IMR-90 (cell line): ENCODE data around the gene RAB43. TPM values are rescaled to one million over a fixed set of nuclear protein-coding genes. Genes with fewer than 3 reads are reported as not detected.

ENCODE experiments used
- ATAC-seq: fragments of 200-7000 bp; cut with Tn5 transposase; 2 replicates; pipeline ENCODE4 v1.9.1; 2020; ENCODE audit warnings: low read depth, mild to moderate bottlenecking, moderate library complexity
- BruUV-seq: library from RNA; stranded (reverse); fragments of 400-500 nt; replicated peaks from 2 replicates; lab custom pipeline; 2021; lab: Mats Ljungman, UMichigan
- CTCF ChIA-PET: fragments of 300-600 bp; formaldehyde crosslinking; extraction: SDS; loops from one replicate; lab custom pipeline; 2021; ENCODE audit warnings: antibody characterized with exemption; lab: Yijun Ruan, JAX
- POLR2A ChIA-PET: fragments of 300-600 bp; sonication (Branson Sonifier 250); formaldehyde crosslinking; loops from one replicate; lab custom pipeline; 2022; ENCODE audit warnings: antibody characterized with exemption; ENCODE audit not compliant: unreplicated experiment; lab: Charles Lee
- DNase-seq: peaks from one replicate; pipeline ENCODE4 v3.0.0; 2013
- H2AFZ ChIP-seq: replicated peaks from 2 replicates; pipeline ENCODE3; 2013; ENCODE audit warnings: low read length, mild to moderate bottlenecking; ENCODE audit not compliant: poor library complexity
- H2AK5ac ChIP-seq: 2 replicates; pipeline ENCODE4 v1.6.1; 2013; ENCODE audit warnings: low read depth, low read length, inconsistent platforms
- H2AK9ac ChIP-seq: replicated peaks from 2 replicates; pipeline ENCODE3; 2013; ENCODE audit warnings: mild to moderate bottlenecking, low read depth, low read length, moderate library complexity; ENCODE audit not compliant: poor library complexity
- H2BK120ac ChIP-seq: 2 replicates; pipeline ENCODE4 v1.6.1; 2013; ENCODE audit warnings: low read depth, low read length, inconsistent platforms
- H2BK15ac ChIP-seq: 3 replicates; pipeline ENCODE4 v1.6.1; 2013; ENCODE audit warnings: low read depth, low read length, inconsistent platforms
- H2BK20ac ChIP-seq: 2 replicates; pipeline ENCODE4 v1.6.1; 2013; ENCODE audit warnings: low read depth, mild to moderate bottlenecking, inconsistent platforms, low read length, moderate library complexity
- H2BK5ac ChIP-seq: 2 replicates; pipeline ENCODE4 v1.6.1; 2013; ENCODE audit warnings: mild to moderate bottlenecking, low read depth, low read length, inconsistent platforms; ENCODE audit not compliant: poor library complexity, severe bottlenecking
- H3K14ac ChIP-seq: replicated peaks from 2 replicates; pipeline ENCODE4 v1.6.1; 2013; ENCODE audit warnings: low read depth, low read length, inconsistent platforms
- H3K18ac ChIP-seq: 2 replicates; pipeline ENCODE4 v1.6.1; 2013; ENCODE audit warnings: low read depth, low read length, control low read depth
- H3K23ac ChIP-seq: 2 replicates; pipeline ENCODE4 v1.6.1; 2013; ENCODE audit warnings: low read depth, low read length, inconsistent platforms
- H3K27ac ChIP-seq: 2 replicates; pipeline ENCODE4 v1.5.1; 2013; ENCODE audit warnings: mild to moderate bottlenecking, control low read depth, low read length; ENCODE audit not compliant: insufficient read depth
- H3K27me3 ChIP-seq: 2 replicates; pipeline ENCODE4 v1.6.1; 2013; ENCODE audit warnings: low read length; ENCODE audit not compliant: control insufficient read depth, insufficient read depth
- H3K36me3 ChIP-seq: 2 replicates; pipeline ENCODE4 v1.6.1; 2013; ENCODE audit warnings: low read length, mixed read lengths; ENCODE audit not compliant: control insufficient read depth, insufficient read depth
- H3K4ac ChIP-seq: 2 replicates; pipeline ENCODE4 v1.6.1; 2013; ENCODE audit warnings: low read depth, low read length, inconsistent platforms
- H3K4me1 ChIP-seq: 2 replicates; pipeline ENCODE4 v1.6.1; 2013; ENCODE audit warnings: low read length, mixed read lengths; ENCODE audit not compliant: control insufficient read depth, insufficient read depth
- H3K4me2 ChIP-seq: 2 replicates; pipeline ENCODE4 v1.6.1; 2013; ENCODE audit warnings: low read depth, mild to moderate bottlenecking, control low read depth, low read length, moderate library complexity
- H3K4me3 ChIP-seq: 2 replicates; pipeline ENCODE4 v1.5.1; 2013; ENCODE audit warnings: low read depth, mild to moderate bottlenecking, control low read depth, low read length, moderate library complexity; ENCODE audit not compliant: insufficient read depth
- H3K56ac ChIP-seq: 2 replicates; pipeline ENCODE4 v1.6.1; 2013; ENCODE audit warnings: low read length, inconsistent platforms; ENCODE audit not compliant: insufficient read depth; ENCODE audit errors: extremely low read depth
- H3K79me1 ChIP-seq, 2 experiments: 2 replicates each; pipeline ENCODE4 v1.6.1; 2013; ENCODE audit warnings: low read length in 2 of 2, inconsistent platforms in 1 of 2, low read depth in 1 of 2
- H3K9ac ChIP-seq: 2 replicates; pipeline ENCODE4 v1.6.1; 2013; ENCODE audit warnings: low read depth, low read length, control low read depth
- H3K9me1 ChIP-seq: 2 replicates; pipeline ENCODE4 v1.6.1; 2013; ENCODE audit warnings: low read length, inconsistent platforms; ENCODE audit not compliant: insufficient read depth
- H3K9me3 ChIP-seq: 2 replicates; pipeline ENCODE4 v1.6.1; 2013; ENCODE audit warnings: low read length; ENCODE audit not compliant: control insufficient read depth, insufficient read depth
- H4K20me1 ChIP-seq: 2 replicates; pipeline ENCODE4 v1.6.1; 2013; ENCODE audit warnings: low read length, inconsistent platforms; ENCODE audit not compliant: insufficient read depth
- H4K5ac ChIP-seq: 2 replicates; pipeline ENCODE4 v1.6.1; 2013; ENCODE audit warnings: mild to moderate bottlenecking, low read depth, low read length, control low read depth
- H4K8ac ChIP-seq, 2 experiments: 2 replicates each; pipeline ENCODE4 v1.6.1; 2013; ENCODE audit warnings: low read depth in 2 of 2, low read length in 2 of 2, control low read depth in 1 of 2, inconsistent platforms in 1 of 2
- H4K91ac ChIP-seq: 2 replicates; pipeline ENCODE4 v1.6.1; 2013; ENCODE audit warnings: low read depth, low read length, inconsistent platforms; ENCODE audit not compliant: insufficient read depth
- RFX5 ChIP-seq: IDR thresholded peaks from 2 replicates; pipeline ENCODE4 v1.8.0; 2012; ENCODE audit warnings: low read depth, mild to moderate bottlenecking, low read length, moderate library complexity
- WGBS, 2 experiments: methylation state at CpG; one replicate each; pipeline versions ENCODE4 v1.1.5 to v1.1.7; 2013; ENCODE audit warnings: missing lambda C conversion rate in 2 of 2; ENCODE audit not compliant: insufficient read length in 1 of 2; ENCODE audit errors: extremely low coverage in 2 of 2; 5-methylcytosine and 5-hydroxymethylcytosine counted together
- dilution Hi-C: fragments of 300-500 bp; cut with HindIII; formaldehyde crosslinking; loops from one replicate; pipeline ENCODE4 v1.14.3; 2018; ENCODE audit warnings: low sequenced_read_pairs; ENCODE audit not compliant: unreplicated experiment
- in situ Hi-C: fragments of 300-500 bp; cut with MboI; formaldehyde crosslinking; loops from 3 replicates; pipeline ENCODE4 v1.14.3; 2019; ENCODE audit warnings: low sequenced_read_pairs, inconsistent platforms, mixed read lengths
- intact Hi-C: fragments of 100-400 bp; cut with micrococcal nuclease; formaldehyde crosslinking; loops from 2 replicates; pipeline ENCODE4 v1.10.0; 2022
- polyA plus RNA-seq, 3 experiments: library from polyadenylated mRNA; depleted of rRNA; stranded (reverse); fragments of >200 nt; gene quantifications; 2 replicates each; pipeline ENCODE4 v1.2.3, GENCODE V29; 2012; ENCODE audit warnings: low replicate concordance in 1 of 3
- total RNA-seq: library from RNA; depleted of rRNA; stranded (reverse); fragments of >200 nt; gene quantifications from 2 replicates; pipeline ENCODE4 v1.2.3, GENCODE V29; 2012

RAB43 gene
- total and polyA plus RNA-seq, 2 of the 4 experiments (the other 2 are of a cell fraction), result 9.9 to 14.0 TPM

GRCh38 chr3:129104498-129105079, 17.0 kb downstream of the RAB43 start:
- POLR2A ChIA-PET, result no interaction called here
- CTCF ChIA-PET, result no interaction called here

More at GRCh38 chr3:129104498-129105079, 17.0 kb downstream of the RAB43 start:
- Histone ChIP-seq H3K4me1 (no peaks in the 10 kb centered on the region), H4K5ac (no peak overlapping the region), H3K4ac (no peak overlapping the region), H3K4me2 (no peak overlapping the region), H3K56ac (no peak overlapping the region), H3K27ac (no peak overlapping the region), H3K14ac (no peak overlapping the region), H2BK5ac (no peak overlapping the region), H4K91ac (no peak overlapping the region), H3K9ac (no peak overlapping the region), H2AK9ac (no peak overlapping the region), H4K8ac (no peak overlapping the region), H3K4me3 (no peak overlapping the region), H2BK20ac (no peak overlapping the region), H3K9me1 (peaks cover 8% of the 10 kb centered on the region), H2AK5ac (no peak overlapping the region), H3K9me3 (no peaks in the 10 kb centered on the region), H2BK15ac (no peak overlapping the region), H3K79me1 (peaks cover 29 to 80% of the 10 kb centered on the region in 2 experiments), H3K27me3 (no peaks in the 10 kb centered on the region), H4K20me1 (peaks cover 83% of the 10 kb centered on the region), H3K36me3 (peaks cover 23% of the 10 kb centered on the region), H3K18ac (no peak overlapping the region), H3K23ac (no peak overlapping the region), H2BK120ac (no peak overlapping the region), H2AFZ (no peak overlapping the region)
- dilution Hi-C loops, result no loop called here
- DNase-seq (no peak), ATAC-seq (no peak)
- intact Hi-C loops, result no loop called here
- TF ChIP-seq RFX5, result no peak
- BruUV-seq, result no TSS peak
- in situ Hi-C loops, result no loop called here
- no CpG with 5 or more reads among the region's 6 CpGs for WGBS, 2 experiments
